ENCODE data around the gene PPM1B.
"Not testable (repeated sequence)": the region's sequence is repeated elsewhere in the genome, so short reads cannot be mapped to it uniquely, and the experiment has no call there.

The PPM1B gene

DNA sequence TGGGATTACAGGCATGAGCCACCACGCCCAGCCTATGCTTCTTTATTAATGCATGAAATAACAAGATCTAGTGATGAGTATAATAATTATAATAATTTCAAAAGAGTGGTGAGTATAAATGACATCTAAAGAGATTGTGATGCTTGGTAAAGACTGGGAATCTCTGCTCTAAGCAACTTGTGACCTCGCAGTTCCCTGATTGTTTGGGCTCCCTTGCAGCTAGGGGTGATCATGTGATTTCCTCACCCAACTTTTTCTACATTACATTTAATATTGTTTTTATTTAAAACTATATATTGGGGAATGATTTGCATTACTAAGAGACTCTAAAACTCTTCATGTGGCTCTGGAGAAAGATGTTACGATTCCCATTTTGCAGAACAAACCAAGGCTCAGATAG is 4.1 kb upstream of the PPM1B start:
- DNase-seq: no peak

DNA sequence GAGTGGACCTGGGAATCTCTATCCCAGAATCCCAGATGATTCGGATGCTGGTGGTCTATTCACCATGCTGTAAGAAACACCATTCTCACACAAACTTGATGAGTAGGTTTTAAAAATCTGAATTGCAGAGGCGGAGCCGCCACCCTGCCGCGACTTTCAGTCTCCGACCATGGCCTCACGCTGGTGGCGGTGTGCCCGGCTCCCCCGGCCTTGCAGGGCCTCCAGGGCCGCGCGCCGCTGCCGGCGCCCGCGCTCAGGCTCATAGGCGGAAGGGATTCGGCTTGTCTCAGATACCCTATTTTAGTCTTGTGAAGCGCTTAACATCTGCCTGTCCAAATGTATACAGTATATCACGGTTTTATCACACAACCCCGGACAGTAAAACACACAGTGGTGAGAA is 2.6 kb upstream of the PPM1B start:
- DNase-seq: no peak

DNA sequence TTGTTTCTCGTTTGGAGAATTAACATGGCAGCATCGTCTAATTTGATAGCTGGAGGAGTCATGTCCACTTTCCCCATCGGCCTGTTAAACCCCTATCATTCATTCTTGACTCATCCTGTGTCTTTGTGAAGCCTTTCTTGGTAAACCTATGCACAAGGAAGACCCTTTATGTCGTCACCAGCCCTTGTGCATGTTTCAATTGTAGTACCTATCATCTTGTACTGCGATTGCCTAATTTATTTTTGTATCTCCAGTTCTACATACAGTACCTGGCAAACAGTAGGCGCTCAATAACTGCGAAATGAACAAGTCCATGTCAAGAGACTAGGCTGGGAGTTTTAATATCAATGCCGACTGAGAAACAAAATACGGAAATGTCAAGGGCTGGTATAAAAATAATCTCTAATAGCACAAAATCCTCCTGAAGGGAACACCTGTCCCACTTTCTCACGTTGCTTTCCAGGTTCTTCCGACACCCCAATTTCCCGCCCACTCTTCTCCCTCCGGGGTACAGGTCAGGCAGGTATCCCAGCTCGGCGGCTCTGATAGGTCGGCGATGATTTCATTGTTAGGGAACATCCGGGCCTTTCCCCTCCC is 1.3 kb upstream of the PPM1B start:
- DNase-seq: no peak

DNA sequence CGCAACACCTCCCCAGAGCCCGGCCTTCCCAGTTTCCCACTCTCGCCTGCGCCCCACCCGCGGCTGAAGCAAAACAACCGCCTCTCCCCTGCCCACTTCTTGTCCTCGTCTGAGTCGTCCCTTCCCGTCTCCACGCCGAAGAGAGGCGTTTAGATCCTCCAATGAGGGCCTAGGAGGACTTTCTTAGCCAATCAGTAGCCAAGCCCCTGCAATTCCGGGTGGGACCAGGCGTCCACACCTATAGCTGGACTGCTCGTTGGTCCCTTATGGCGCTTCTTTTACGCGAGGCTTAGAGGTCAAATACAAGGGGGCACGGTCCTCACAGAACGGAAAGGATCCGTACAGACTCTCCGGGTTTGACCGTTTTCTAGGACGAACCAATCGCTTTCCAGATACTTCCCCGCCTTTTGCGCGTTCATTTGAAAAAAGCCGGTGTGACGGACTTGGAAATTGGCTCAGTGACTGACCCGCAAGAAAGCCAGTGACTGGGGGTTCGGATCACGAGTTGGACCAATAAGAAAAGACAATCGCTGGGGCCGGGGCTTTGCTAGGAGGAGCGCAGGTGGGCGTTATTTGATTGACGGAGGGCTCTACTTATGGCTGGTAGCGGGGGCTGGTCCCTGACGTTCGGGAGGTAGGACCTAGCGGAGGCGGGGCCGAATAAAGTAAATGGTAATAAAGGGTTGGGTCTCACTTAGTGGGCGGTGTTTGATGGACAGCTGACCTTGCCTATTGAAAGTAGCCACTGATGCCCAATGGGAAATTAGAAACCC is 581 bp upstream of the PPM1B start:
- peak; percentile 97 for DNase-seq

DNA sequence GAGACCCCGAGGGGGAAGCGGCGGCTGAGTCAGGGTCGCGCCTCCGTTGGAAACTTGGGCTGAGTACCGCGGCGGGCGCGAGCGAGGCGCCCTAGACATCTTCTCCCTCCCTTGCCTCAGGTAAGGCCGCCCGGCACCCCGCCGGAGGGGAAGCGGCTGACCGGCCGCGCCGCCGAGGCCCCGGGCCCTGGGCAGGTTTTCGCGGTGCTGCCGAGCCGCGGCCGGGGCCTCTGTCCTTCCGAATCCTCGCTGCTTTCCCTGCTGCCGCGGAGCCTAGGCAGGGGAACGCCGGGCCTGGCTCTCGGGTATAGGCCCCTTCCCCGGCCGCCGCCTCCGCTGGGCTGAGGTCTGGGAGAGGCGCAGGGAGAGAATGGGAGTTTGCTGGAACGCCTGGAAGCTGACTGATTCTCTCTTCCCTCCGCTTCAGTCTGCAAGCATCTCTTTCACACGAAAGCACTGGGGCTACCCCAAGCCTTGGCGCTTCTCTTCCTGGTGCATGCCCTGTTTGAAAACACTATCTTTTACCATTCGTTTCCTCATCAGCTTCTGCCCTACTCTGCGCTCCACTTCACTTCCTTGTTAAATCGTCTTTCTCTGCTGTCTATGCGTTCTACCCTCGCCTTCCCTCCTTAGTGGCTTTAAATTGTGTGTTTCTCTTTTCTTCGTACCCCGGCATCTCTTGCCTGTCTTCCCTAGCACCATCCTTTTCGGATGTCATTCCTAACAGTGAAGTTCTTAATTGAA is 652 bp downstream of the PPM1B start:
- DNase-seq: no peak

DNA sequence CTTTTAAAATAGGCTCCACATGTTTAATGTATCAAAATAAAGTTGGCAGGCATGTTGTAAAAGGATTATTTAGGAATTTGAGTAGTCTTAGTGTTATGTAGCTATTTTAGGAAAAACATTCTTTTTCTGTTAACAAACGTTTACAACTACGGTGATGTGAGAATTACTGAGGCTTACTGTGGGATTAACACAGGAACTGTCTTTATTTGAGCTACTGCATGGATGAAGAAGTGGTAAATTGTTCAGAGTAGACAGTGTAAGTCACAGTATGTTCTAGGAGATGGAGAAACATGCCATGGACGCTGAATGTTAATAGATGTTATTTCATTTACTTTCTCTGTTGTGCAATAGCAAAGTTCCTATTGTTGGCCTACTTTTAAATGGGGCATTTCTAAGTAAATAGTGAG is 1.6 kb downstream of the PPM1B start:
- no peak for DNase-seq

DNA sequence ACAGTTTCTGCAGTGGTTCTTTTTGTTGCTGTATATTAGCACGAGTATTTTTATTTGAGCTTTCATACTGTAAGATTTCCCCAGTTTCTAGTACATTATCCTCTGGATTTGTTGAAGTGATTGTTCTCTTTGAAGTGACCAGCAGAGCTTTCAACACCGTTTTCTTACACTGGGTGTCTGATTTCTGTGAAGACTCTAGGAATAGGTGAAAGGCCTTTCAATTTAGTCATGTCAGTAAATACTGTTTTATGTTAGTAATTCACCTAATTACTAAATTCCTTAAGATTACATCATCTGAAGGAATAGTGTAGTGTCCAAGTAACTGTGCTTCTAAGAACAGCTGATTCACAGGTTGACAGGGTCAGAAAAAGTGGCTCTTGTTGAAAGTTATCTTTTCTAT is 2.3 kb downstream of the PPM1B start:
- no peak for DNase-seq

DNA sequence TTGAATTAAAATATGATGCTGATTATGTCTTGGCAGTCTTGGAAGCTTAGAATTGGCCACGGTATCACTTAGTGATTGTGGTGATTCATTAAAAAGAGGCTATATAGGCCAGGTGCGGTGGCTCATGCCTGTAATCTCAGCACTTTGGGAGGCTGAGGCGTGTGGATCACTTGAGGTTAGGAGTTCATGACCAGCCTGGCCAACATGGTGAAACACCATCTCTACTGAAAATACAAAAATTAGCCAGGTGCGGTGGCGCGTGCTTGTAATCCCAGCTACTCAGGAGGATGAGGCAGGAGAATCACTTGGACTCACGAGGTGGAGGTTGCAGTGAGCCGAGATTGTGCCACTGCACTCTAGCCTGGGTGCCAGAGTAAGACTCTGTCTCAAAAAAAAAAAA is 2.8 kb downstream of the PPM1B start:
- not testable (repeated sequence) for DNase-seq

DNA sequence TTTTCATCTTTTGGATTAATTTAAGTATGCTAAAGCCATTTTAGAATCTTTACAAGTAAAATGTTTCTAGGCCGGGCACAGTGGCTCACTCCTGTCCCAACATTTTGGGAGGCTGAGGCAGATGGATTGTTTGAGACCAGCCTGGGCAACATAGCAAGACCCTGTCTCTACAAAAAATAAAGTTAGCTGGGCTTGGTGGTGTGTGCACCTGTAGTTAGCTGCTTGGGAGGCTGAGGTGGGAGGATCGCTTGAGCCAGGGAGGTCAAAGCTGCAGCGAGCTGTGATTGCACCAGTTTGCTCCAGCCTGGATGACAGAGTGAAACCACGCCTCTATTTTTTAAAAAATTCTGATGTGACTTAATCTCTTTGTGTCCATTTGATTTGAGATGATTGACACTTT is 3.9 kb downstream of the PPM1B start:
- no peak for DNase-seq

DNA sequence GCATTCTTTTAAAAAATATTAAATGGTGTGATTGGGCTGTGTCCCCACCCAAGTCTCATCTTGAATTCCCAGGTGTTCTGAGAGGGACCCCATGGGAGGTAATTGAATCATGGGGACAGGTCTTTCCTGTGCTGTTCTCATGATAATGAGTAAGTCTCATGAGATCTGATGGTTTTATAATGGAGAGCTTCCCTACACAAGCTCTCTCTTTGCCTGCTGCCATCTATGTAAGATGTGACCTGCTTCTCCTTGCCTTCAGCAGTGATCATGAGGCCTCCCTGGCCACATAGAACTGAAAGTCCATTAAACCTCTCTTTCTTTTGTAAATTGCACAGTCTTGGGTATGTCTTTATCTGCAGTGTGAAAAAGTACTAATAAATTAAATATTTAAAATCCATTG is 10.3 kb downstream of the PPM1B start:
- no peak for DNase-seq

DNA sequence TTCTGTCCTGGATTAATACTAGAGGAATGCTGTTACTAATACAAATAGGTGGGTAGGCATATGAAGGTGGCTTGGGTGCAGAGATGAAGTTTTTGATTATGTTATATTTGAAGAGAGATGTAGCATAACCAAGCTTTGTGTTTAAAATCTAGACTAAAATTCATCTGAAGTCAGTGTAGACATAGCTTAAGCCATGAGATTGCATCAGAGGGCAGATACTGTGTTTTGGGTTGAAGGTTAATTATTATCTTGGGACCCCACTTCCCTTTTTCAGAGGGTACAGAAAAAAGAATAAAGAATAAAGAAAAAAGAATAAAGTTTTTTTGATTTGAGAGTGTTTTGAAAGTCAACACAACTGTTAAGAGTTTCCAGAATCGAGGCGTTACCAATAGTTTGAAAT is 13.0 kb downstream of the PPM1B start:
- DNase-seq: no peak

DNA sequence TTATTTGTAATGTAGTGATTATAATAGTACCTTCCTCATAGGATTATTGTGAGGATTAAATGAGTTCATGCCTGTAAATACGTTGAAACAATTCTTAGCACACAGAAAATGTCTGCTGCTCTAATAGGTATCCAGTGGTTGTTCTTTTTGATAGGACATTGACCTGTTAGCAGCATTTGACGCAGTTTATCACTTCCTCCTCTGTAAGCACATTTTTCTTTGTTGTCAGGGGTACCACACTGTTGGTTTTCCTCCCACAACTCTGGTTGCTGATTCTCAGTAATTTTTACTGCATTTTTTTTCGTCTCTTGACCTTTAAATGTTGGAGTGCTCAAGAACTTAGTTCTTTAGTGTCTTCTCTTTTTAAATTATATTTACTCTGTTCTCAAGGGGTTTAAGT is 15.4 kb downstream of the PPM1B start:
- no peak for DNase-seq

DNA sequence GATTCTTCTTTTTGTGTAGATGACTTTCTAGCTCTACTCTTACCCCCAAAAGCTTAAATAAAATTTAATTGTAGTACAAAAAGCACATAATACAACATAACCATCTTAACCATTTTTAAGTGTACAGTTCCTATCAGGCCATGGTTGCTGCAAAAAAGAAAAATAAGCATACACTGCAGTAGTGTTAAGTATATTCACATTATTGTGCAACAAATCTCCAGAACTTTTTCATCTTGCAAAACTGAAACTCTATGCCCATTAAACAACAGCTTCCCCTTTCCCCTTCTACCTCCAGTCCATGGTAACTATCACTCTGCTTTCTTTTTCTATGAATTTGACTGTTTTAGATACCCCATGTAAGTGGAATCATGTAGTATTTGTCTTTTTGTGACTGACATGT is 18.1 kb downstream of the PPM1B start:
- DNase-seq: no peak

DNA sequence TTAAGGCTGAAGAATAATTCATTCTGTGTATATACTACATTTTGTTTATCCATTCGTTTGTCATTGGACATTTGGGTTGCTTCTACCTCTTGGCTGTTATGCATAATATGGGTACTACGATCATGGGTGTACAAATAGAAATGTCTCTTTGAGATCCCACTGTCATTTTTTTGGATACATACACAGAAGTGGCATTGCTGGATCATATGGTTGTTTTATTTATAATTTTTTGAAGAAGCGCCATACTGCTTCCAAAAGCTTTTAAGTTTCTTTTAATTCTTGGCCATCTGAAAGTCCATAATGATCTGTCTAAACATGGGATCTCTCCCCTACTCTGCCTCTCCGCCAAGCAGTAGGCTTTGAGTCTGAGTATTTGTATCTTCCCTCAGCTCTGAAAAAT is 18.6 kb downstream of the PPM1B start:
- DNase-seq: no peak

DNA sequence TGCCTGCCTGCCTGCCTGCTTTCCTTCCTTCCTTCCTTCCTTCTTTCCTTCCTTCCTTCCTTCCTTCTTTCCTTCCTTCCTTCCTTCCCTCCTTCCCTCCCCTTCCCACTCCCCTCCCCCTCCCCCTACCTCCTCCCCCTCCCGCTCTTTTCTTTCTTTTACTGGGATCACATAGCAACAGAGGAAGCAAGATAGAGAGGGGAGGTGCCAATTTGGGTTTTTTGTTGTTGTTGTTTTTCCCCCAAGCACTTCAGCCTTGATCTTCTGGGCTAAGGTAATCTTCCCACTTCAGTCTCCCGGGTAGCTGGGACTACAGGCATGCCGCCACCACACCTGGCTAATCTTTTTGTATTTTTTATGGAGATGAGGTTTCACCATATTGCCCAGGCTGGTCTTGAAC is 20.0 kb downstream of the PPM1B start:
- DNase-seq: no peak

DNA sequence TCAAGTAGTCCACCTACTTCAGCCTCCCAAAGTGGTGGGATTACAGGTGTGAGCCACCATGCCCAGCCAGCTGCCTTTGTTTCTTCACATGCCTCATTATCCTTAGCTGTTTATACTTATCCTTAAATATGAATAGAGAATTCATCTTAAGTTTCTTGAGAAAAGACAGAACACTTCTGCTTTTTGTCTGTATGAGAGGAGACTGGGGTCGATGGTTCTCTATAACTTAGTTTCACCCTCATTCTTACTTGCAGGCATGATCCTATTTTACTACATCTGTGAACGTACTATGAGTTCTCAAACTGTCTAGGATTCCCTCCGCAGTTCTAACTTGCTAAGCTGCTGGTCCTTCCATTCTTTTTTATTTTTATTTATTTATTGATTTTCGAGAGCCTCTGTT is 20.4 kb downstream of the PPM1B start:
- no peak for DNase-seq

DNA sequence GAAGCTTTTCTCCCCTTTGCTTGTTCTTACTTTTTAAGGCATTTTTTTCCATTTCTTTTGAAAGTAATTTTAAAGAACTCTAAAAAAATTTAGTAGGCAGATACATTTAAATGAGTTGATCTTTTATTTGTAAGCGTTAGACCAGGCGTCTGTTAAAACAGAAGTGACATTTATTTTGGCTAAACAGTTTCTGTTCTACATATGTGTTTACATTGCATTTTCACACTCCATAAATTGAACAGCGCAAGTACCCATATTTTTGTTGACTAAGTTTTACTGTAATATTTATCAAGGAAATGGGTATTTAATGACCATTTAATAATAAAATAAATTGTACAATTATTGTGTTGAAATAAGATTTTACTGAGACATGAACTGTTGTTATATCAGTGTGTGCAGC is 21.9 kb downstream of the PPM1B start:
- DNase-seq: no peak

DNA sequence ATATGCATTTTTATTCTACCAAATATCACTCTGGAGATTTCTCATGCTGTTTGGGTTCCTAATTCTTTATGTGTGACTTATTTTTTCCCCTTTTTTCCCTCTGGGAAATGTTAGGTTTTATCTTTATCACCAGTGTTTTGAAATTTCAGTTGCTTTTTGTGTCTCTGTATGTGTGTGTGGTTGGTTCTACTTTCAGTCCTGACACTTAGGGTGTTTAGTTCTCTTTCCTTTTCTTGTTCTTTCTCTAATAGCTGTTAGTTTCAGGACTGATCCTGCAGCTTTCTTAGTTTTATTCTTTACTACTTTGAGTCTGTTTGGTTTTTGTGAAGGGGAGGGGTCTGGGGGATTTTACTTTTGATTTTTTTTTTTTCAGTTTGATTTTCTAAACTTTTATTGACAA is 23.1 kb downstream of the PPM1B start:
- DNase-seq: no peak

DNA sequence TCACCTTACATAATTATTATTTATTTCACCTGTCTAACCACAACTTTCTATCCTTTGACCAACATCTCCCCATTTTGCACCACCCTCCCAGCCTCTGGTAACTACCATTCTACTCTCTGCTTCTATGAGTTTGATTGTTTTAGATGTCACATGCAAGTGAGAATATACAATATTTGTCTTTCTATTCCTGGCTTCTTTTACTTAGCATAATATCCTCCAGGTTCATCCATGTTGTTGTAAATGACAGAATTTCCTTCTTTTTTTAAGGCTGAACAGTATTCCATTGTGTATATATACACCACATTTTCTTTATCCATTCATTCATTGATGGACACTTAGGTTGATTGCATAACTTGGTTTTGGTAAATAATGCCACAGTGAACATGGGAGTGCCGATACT is 24.0 kb downstream of the PPM1B start:
- DNase-seq: no peak

DNA sequence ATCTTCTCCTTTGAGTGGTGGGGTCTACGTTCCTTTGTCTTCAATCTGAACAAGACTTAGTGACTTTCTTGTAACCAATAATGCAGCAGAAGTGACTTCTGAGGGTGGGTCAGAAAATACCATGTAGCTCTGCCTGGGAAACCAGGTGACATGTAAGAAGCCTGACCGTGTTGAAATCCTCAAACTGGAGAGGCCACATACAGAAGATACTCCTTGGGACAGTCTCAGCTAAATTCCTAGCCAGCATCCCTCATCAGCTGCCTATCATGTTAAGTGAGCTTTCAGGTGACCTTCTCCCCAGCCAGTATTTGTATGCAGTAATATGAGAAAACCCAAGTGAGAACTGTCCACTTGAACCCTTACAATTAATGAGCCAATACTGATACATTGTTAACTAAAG is 27.0 kb downstream of the PPM1B start:
- DNase-seq: no peak

DNA sequence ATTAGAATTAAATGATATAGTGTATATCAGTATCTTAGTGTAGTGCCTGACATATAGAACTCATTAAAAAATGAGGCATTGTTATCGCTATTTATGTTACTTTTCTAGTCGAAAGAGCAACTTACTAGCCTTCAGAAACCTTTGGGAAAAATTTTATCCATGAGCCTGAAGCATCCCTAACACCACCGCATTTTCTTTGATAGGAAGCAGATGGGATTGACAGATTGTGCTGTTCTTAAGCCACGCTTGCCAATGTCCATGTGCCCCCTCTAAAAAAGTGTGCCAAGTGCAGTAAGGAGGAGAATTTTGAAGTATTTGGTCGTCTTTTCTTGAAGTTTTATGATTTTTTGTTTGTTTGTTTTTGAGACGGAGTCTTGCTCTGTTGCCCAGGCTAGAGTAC is 29.1 kb downstream of the PPM1B start:
- DNase-seq: no peak

DNA sequence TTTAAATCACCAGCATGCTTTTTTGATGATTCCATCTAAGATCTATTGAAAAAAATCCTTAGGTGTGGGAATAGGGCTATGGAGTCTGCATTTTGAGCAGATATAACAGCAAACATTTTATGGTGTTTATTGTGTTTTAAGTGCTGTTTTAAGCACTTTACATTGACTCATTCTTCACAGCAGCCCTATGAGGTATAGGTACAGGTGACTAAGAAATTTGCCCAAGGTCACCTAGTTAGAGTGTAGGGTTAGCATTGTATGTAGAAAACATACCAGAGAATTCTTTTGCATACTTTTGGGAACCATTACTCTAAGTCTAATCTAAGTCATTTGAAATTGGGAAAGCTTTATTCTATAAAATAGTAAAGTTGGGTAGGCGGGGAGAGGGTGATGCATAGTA is 31.3 kb downstream of the PPM1B start:
- DNase-seq: no peak

DNA sequence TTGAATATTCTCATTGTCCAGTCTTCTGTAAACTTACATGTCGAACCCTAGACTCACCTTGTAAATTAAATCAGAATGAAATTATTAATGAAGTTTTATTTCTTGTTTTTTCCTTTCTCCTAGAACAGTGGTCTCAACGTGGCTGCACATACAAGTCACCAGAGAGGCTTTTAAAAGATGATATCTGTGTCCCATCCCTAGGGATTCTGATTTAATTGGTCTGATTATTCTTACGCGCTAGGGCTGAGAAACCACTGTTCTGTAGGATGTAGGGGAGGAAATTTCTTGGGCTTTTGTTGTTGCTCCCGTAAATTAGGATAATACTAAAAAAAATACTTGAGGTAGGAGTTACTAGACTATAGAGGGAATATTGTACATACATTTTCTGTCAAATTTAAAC is 32.1 kb downstream of the PPM1B start:
- no peak for DNase-seq

DNA sequence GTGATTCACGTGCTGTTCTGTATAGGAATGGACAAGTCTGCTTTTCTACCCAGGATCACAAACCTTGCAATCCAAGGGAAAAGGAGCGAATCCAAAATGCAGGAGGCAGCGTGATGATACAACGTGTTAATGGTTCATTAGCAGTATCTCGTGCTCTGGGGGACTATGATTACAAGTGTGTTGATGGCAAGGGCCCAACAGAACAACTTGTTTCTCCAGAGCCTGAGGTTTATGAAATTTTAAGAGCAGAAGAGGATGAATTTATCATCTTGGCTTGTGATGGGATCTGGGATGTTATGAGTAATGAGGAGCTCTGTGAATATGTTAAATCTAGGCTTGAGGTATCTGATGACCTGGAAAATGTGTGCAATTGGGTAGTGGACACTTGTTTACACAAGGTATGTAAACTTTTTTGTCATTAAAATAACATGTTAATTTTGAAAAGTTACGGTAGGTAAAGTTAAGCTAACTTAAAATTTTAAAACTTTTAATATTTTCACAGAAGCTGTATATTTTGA is 33.0 kb downstream of the PPM1B start:
- no peak for DNase-seq
